ENCODE data around the gene NOL9. TPM values are rescaled to one million over a fixed set of nuclear protein-coding genes. Genes with fewer than 3 reads are reported as not detected.
A peak's percentile ranks its signal among the peaks of the same experiment; 100 is the strongest.

The NOL9 gene
- total and polyA plus RNA-seq, 4 donors: 13.2 to 26.2 (median 23.7) TPM

DNA sequence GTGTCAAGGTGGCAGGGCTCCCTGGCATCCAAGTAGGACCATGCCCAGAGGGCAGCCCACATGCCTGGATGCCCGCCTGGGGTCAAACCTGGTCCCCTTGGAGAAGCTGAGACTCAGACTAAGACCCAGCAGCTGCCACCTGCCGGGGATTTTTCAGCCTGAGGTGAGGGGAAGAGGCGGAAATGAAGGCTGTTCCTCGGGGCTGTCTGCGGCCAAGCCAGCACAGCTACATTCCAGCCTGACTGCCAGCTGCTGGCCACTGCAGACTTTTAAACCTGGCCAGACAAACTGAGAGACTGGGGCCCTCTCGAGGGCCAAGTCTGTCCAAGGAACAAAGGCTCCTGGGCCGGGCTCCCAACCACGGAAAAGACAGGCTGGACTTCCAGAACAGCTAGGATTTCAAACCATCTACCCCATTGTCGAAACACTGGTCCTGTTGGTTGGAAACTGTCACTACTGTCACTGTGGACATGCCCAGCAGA is 41.0 kb downstream of the NOL9 start:
- Histone ChIP-seq H3K36me3 (ENCODE audit: control insufficient read depth, insufficient read depth, low read length) (peaks cover 9% of the 10 kb centered on the region), H3K4me3 (ENCODE audit: low read depth, low read length) (no peak overlapping the region), H3K27ac (ENCODE audit: low read depth, low read length) (no peak overlapping the region), H3K4me1 (ENCODE audit: control insufficient read depth, insufficient read depth, low read length) (peaks cover 64% of the 10 kb centered on the region), H3K27me3 (ENCODE audit: control insufficient read depth, insufficient read depth, low read length) (no peaks in the 10 kb centered on the region), H3K9me3 (ENCODE audit: control insufficient read depth, insufficient read depth, low read length) (no peaks in the 10 kb centered on the region)
- DNase-seq (ENCODE audit: low read depth in 4 of 6, low spot score in 6 of 6): peak in 1 of 6 donors; percentile 67
- WGBS (ENCODE audit: insufficient coverage): 45% methylated on average over 9 of the region's 9 CpGs

DNA sequence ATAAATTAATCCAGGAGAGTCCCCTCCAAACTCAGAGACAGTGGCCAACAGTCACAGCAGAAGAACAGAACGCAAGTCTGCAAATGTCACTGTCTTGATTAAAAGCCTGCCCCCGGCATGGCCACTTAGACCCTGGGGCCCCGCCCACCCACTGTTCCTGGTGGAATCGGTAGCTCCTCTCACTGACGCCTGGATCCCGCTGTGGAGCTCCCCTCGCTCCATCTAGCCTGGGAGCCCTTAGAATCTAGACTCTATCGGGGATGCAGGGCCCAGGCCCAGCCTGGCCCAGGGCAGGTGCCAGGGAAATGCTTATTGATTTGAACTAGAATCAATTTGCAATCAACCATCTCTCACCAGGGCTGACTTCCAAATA is 41.4 kb downstream of the NOL9 start:
- peaks cover 13% of the 10 kb centered on the region for H3K36me3 ChIP-seq (ENCODE audit: control insufficient read depth, insufficient read depth, low read length)
- H3K9me3 ChIP-seq (ENCODE audit: control insufficient read depth, insufficient read depth, low read length): no peaks in the 10 kb centered on the region
- WGBS (ENCODE audit: insufficient coverage): 63% methylated on average over 7 of the region's 8 CpGs
- H3K27me3 ChIP-seq (ENCODE audit: control insufficient read depth, insufficient read depth, low read length): no peaks in the 10 kb centered on the region
- no peak overlapping the region for H3K4me3 ChIP-seq (ENCODE audit: low read depth, low read length)
- no peak overlapping the region for H3K27ac ChIP-seq (ENCODE audit: low read depth, low read length)
- H3K4me1 ChIP-seq (ENCODE audit: control insufficient read depth, insufficient read depth, low read length): peaks cover 66% of the 10 kb centered on the region
- DNase-seq (ENCODE audit: low read depth in 4 of 6, low spot score in 6 of 6): no peak

DNA sequence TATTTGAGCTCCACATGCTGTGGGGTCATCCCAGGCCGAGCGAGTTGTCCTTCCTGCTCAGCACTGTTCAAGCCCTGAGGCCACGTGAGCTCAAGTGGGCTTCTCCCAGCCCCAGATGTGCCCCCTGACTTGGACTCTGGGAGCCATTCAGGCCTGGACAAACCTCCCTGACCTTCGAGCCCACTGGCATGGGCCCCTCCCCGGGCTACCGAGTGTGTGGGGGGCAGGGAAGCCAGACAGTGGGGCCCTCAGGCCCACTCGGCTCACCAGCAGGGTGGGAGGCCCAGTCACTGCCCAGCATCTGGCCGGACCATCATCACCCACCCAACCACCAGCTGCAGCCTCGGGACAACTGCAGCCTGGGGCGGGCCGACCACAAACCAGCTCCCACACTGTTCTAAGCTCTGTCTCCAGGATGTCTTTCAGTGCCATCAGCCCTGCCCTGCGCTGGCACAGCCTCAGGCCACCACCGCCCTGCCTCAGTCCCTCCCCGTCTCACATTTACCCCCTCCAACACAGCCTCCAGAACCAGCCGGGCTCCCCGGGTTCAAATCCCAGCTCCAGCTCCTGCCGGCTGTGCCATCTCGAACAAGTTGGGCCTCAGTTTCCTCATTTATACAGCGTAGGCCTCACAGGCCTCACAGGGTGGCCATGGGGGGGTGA is 41.9 kb downstream of the NOL9 start:
- DNase-seq (ENCODE audit: low read depth in 4 of 6, low spot score in 6 of 6): no peak

DNA sequence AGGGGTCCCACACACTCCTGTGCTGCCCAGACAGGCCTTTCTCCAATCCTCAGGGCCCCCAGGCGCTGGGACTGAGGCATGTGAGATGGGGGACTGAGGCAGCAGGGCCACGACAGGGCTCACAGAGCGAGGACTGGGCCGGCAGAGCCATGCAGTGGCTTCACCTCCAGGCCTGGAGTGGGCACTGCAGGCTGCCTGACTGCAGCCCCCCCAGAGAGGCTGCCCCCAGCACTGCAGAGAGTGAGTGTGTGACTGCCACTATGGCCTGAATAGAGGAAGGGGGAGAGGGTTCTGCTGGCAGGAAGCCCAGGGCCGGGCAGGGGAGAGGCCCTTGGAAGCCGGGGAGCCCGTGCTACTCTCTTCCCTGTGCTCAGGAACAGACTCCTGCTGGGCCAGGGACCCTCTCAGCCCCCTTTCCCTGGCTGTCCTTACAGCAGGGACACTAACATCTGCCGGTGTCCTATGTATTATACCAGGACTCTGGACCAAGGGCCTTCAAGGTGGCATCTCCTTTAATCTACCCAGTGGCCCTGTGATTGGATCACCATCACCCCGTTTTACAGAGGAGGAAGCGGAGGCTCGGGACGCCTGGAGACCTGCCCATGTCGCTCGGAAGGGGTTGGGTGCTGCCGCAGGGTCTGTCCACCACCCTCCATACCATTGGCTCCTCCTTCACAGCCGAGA is 42.6 kb downstream of the NOL9 start:
- Histone ChIP-seq H3K27ac (ENCODE audit: low read depth, low read length) (peak overlapping the region; percentile 15), H3K4me1 (ENCODE audit: control insufficient read depth, insufficient read depth, low read length) (peaks cover 74% of the 10 kb centered on the region), H3K9me3 (ENCODE audit: control insufficient read depth, insufficient read depth, low read length) (no peaks in the 10 kb centered on the region), H3K36me3 (ENCODE audit: control insufficient read depth, insufficient read depth, low read length) (peaks cover 14% of the 10 kb centered on the region), H3K27me3 (ENCODE audit: control insufficient read depth, insufficient read depth, low read length) (no peaks in the 10 kb centered on the region), H3K4me3 (ENCODE audit: low read depth, low read length) (no peak overlapping the region)
- WGBS (ENCODE audit: insufficient coverage): 62% methylated on average over 13 of the region's 16 CpGs
- DNase-seq (ENCODE audit: low read depth in 4 of 6, low spot score in 6 of 6): peak in 1 of 6 donors; percentile 58

More for the DNA sequence above, 41.9 kb downstream of the NOL9 start:
- H3K9me3 ChIP-seq (ENCODE audit: control insufficient read depth, insufficient read depth, low read length): no peaks in the 10 kb centered on the region
- no peak overlapping the region for H3K27ac ChIP-seq (ENCODE audit: low read depth, low read length)
- WGBS (ENCODE audit: insufficient coverage): 69% methylated on average over 11 of the region's 19 CpGs
- peaks cover 68% of the 10 kb centered on the region for H3K4me1 ChIP-seq (ENCODE audit: control insufficient read depth, insufficient read depth, low read length)
- H3K27me3 ChIP-seq (ENCODE audit: control insufficient read depth, insufficient read depth, low read length): no peaks in the 10 kb centered on the region
- H3K4me3 ChIP-seq (ENCODE audit: low read depth, low read length): no peak overlapping the region
- peaks cover 13% of the 10 kb centered on the region for H3K36me3 ChIP-seq (ENCODE audit: control insufficient read depth, insufficient read depth, low read length)

DNA sequence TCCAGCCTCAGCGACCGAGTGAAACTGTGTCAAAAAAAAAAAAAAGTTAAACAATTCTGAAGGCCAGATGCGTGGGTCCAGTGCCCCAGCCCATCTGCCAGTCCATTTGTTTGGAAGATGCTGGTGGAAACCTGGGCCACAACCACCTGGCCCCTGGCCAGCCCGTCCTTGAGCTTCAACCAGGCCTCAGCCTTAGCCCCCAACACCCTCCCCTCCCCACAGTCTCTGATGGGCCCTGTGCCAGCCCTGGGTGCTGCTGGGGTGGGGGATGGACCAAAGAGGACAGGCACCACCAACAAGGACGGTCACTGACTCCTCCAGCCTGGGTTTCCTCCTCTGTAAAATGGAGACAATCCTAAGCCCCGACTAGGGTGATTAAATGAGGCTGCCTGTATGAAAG is 43.3 kb downstream of the NOL9 start:
- DNase-seq (ENCODE audit: low read depth in 4 of 6, low spot score in 6 of 6): peak in 1 of 6 donors; percentile 47
- peak overlapping the region; percentile 15 for H3K27ac ChIP-seq (ENCODE audit: low read depth, low read length)
- H3K9me3 ChIP-seq (ENCODE audit: control insufficient read depth, insufficient read depth, low read length): no peaks in the 10 kb centered on the region
- H3K27me3 ChIP-seq (ENCODE audit: control insufficient read depth, insufficient read depth, low read length): no peaks in the 10 kb centered on the region
- H3K4me1 ChIP-seq (ENCODE audit: control insufficient read depth, insufficient read depth, low read length): peaks cover 80% of the 10 kb centered on the region
- H3K4me3 ChIP-seq (ENCODE audit: low read depth, low read length): no peak overlapping the region
- 44% methylated on average over 4 of the region's 6 CpGs for WGBS (ENCODE audit: insufficient coverage)
- peaks cover 16% of the 10 kb centered on the region for H3K36me3 ChIP-seq (ENCODE audit: control insufficient read depth, insufficient read depth, low read length)

DNA sequence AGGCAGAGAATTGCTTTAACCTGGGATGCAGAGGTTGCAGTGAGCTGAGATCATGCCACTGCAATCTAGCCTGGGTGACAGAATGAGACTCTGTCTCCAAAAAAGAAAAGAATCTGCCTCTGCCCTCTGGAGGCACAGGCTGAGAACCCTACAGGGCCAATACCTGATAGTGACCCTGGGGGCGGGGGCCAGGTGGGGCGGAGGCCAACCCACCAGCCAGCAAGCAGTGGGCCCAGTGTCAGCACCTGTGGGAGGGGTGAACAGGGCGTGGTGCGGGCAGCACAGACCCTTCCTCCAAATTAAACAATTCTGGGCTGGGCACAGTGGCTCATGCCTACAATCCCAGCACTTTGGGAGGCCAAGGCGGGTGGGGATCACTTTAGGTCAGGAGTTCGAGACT is 43.8 kb downstream of the NOL9 start:
- 100% methylated on average over 2 of the region's 6 CpGs for WGBS (ENCODE audit: insufficient coverage)
- no peaks in the 10 kb centered on the region for H3K27me3 ChIP-seq (ENCODE audit: control insufficient read depth, insufficient read depth, low read length)
- H3K27ac ChIP-seq (ENCODE audit: low read depth, low read length): no peak overlapping the region
- no peak for DNase-seq (ENCODE audit: low read depth in 4 of 6, low spot score in 6 of 6)
- no peaks in the 10 kb centered on the region for H3K9me3 ChIP-seq (ENCODE audit: control insufficient read depth, insufficient read depth, low read length)
- H3K4me1 ChIP-seq (ENCODE audit: control insufficient read depth, insufficient read depth, low read length): peaks cover 86% of the 10 kb centered on the region
- H3K36me3 ChIP-seq (ENCODE audit: control insufficient read depth, insufficient read depth, low read length): peaks cover 20% of the 10 kb centered on the region
- H3K4me3 ChIP-seq (ENCODE audit: low read depth, low read length): no peak overlapping the region

DNA sequence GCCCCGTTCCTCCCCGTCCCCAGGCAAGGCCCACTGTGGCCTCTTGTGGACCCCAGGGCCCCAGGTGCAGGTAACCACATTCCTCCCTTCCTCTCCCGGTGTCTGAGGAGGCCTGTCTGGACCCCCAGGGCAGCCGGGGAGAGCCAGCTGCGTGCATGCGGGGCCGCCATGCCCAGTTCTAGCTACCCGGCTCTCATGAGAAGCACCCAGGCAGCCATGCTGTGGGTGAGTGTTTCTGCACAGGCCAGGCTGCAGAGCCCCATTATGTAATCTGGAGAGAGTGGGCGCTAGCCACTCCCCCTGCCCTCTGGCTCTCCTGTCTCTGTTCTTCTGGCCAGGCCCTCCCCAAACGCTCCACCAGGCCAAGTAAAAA is 44.4 kb downstream of the NOL9 start:
- WGBS (ENCODE audit: insufficient coverage): 70% methylated on average over 5 of the region's 10 CpGs
- Histone ChIP-seq H3K27ac (ENCODE audit: low read depth, low read length) (no peak overlapping the region), H3K36me3 (ENCODE audit: control insufficient read depth, insufficient read depth, low read length) (peaks cover 23% of the 10 kb centered on the region), H3K27me3 (ENCODE audit: control insufficient read depth, insufficient read depth, low read length) (no peaks in the 10 kb centered on the region), H3K4me1 (ENCODE audit: control insufficient read depth, insufficient read depth, low read length) (peaks cover 92% of the 10 kb centered on the region), H3K4me3 (ENCODE audit: low read depth, low read length) (no peak overlapping the region), H3K9me3 (ENCODE audit: control insufficient read depth, insufficient read depth, low read length) (no peaks in the 10 kb centered on the region)
- DNase-seq (ENCODE audit: low read depth in 4 of 6, low spot score in 6 of 6): no peak

DNA sequence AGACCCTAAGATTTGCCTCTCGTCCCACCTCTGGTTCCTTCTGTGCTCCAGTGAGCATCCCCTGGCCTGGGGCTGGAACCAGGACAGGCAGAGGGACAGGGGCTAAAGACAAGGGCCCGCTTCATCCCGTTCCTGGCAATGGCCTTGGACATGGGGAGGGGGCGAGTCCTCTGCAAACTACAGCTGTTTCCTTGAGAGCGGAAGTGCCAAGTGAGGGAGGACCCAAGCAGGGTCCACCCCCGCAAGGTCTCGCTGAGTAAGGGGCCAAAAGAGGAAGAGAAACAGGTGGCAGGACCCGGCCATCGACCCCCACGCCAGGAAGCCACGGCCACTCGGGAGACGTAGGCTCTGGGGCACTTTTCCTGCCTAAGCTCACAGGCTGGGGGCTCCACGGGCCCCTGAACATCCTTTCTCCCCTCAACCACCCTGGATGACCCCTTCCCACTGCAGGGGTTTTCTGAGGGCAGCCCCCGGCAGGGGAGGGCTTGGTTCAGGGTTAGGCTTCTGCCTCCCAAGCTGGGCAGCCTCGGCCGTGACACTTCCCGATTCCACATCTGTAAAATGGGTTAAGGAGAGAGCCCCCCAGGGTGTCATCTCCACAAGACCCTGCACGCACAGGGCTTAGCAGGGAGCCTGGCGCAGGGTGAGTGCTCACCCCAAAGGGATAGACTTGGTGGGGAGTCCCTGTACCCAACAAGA is 44.9 kb downstream of the NOL9 start:
- H3K9me3 ChIP-seq (ENCODE audit: control insufficient read depth, insufficient read depth, low read length): no peaks in the 10 kb centered on the region
- H3K4me1 ChIP-seq (ENCODE audit: control insufficient read depth, insufficient read depth, low read length): peaks cover 96% of the 10 kb centered on the region

DNA sequence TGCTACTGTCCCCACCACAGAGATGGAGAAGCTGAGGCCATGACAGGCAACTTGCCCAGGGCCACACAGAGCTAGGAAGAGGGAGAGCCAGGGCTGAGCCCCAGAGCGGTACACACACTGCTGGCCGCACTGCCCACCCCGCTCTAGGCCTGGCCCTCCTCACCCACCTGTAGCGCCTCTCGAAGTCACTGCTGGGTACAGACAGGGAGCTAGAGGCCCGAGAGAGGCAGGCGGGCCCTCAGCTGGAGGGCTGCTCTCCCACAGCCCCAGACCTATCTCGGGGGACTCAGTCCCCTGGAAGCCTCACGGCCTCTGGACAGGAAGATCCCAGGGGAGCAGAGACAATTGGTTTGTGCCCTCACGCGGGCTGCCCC is 45.5 kb downstream of the NOL9 start:
- no peak overlapping the region for H3K27ac ChIP-seq (ENCODE audit: low read depth, low read length)
- WGBS (ENCODE audit: insufficient coverage): 87% methylated on average over 11 of the region's 11 CpGs
- H3K27me3 ChIP-seq (ENCODE audit: control insufficient read depth, insufficient read depth, low read length): no peaks in the 10 kb centered on the region
- H3K4me3 ChIP-seq (ENCODE audit: low read depth, low read length): no peak overlapping the region
- no peaks in the 10 kb centered on the region for H3K9me3 ChIP-seq (ENCODE audit: control insufficient read depth, insufficient read depth, low read length)
- H3K4me1 ChIP-seq (ENCODE audit: control insufficient read depth, insufficient read depth, low read length): peaks cover 92% of the 10 kb centered on the region
- no peak for DNase-seq (ENCODE audit: low read depth in 4 of 6, low spot score in 6 of 6)
- peaks cover 24% of the 10 kb centered on the region for H3K36me3 ChIP-seq (ENCODE audit: control insufficient read depth, insufficient read depth, low read length)

More for the DNA sequence above, 44.9 kb downstream of the NOL9 start:
- peak in 1 of 6 donors; percentile 27 for DNase-seq (ENCODE audit: low read depth in 4 of 6, low spot score in 6 of 6)
- Histone ChIP-seq H3K4me3 (ENCODE audit: low read depth, low read length) (no peak overlapping the region), H3K36me3 (ENCODE audit: control insufficient read depth, insufficient read depth, low read length) (peaks cover 24% of the 10 kb centered on the region), H3K27me3 (ENCODE audit: control insufficient read depth, insufficient read depth, low read length) (no peaks in the 10 kb centered on the region), H3K27ac (ENCODE audit: low read depth, low read length) (no peak overlapping the region)
- 64% methylated on average over 13 of the region's 20 CpGs for WGBS (ENCODE audit: insufficient coverage)
